Smooth muscle cell (in vitro differentiated cells): Measurements from ENCODE around the gene POLR3B. TPM values are rescaled to one million over a fixed set of nuclear protein-coding genes. Genes with fewer than 3 reads are reported as not detected.

Source experiments
- DNase-seq: peaks from one replicate; lab custom pipeline; 2025; ENCODE audit not compliant: unreplicated experiment; lab: John Stamatoyannopoulos, UW
- H2AFZ ChIP-seq: fragments of 200-600 bp; sonication (generic); 2 replicates; pipeline ENCODE4 v1.6.0; 2016; ENCODE audit warnings: antibody characterized with exemption, low read depth, mild to moderate bottlenecking
- H3F3A ChIP-seq: fragments of 200-600 bp; sonication (generic); 2 replicates; pipeline ENCODE4 v1.6.0; 2017; ENCODE audit warnings: antibody characterized with exemption, low read depth
- H3K27ac ChIP-seq: fragments of 200-600 bp; sonication (generic); 2 replicates; pipeline ENCODE4 v1.5.1; 2016; ENCODE audit warnings: low read depth, mild to moderate bottlenecking
- H3K27me3 ChIP-seq: fragments of 200-600 bp; sonication (generic); 2 replicates; pipeline ENCODE4 v1.6.1; 2016; ENCODE audit warnings: low read depth, mild to moderate bottlenecking
- H3K36me3 ChIP-seq: fragments of 200-600 bp; sonication (generic); 2 replicates; pipeline ENCODE4 v1.5.1; 2016; ENCODE audit warnings: low read depth
- H3K4me1 ChIP-seq: fragments of 200-600 bp; sonication (generic); 2 replicates; pipeline ENCODE4 v1.5.1; 2016; ENCODE audit warnings: low read depth
- H3K4me2 ChIP-seq: fragments of 200-600 bp; sonication (generic); 2 replicates; pipeline ENCODE4 v1.6.0; 2016; ENCODE audit warnings: mild to moderate bottlenecking
- H3K4me3 ChIP-seq: fragments of 200-600 bp; sonication (generic); 2 replicates; pipeline ENCODE4 v1.5.1; 2016; ENCODE audit warnings: mild to moderate bottlenecking
- H3K79me2 ChIP-seq: fragments of 200-600 bp; sonication (generic); 2 replicates; pipeline ENCODE4 v1.6.0; 2016; ENCODE audit warnings: low read depth, mild to moderate bottlenecking
- H3K9ac ChIP-seq: fragments of 200-600 bp; sonication (generic); 2 replicates; pipeline ENCODE4 v1.6.0; 2016; ENCODE audit warnings: low read depth
- H3K9me3 ChIP-seq: fragments of 200-600 bp; sonication (generic); replicated peaks from 2 replicates; pipeline ENCODE4 v1.5.1; 2016; ENCODE audit warnings: low read depth
- H4K20me1 ChIP-seq: fragments of 200-600 bp; sonication (generic); 2 replicates; pipeline ENCODE4 v1.6.0; 2016; ENCODE audit warnings: low read depth
- CTCF ChIP-seq: fragments of 200-600 bp; sonication (generic); IDR thresholded peaks from 2 replicates; pipeline ENCODE4 v1.5.1; 2017; ENCODE audit warnings: borderline replicate concordance, mild to moderate bottlenecking, antibody characterized with exemption; ENCODE audit not compliant: insufficient read depth, poor library complexity, severe bottlenecking
- WGBS: methylation state at CpG from one replicate; pipeline ENCODE4 v1.1.7; 2016; ENCODE audit warnings: low lambda C conversion rate; 5-methylcytosine and 5-hydroxymethylcytosine counted together
- polyA plus RNA-seq: library from polyadenylated mRNA; unstranded; fragments of >200 nt; fragmentation: Nextera tagmentation; extraction: Ambion mirVana; gene quantifications from 2 replicates; pipeline ENCODE4 v1.2.1, GENCODE V29; 2016
- total RNA-seq: library from RNA; depleted of rRNA; stranded (reverse); fragments of >200 nt; gene quantifications from 2 replicates; pipeline ENCODE4 v1.2.3, GENCODE V29; 2014

POLR3B gene
- total and polyA plus RNA-seq, 2 experiments from 2014 or later, result 7.3 to 7.5 TPM

DNA sequence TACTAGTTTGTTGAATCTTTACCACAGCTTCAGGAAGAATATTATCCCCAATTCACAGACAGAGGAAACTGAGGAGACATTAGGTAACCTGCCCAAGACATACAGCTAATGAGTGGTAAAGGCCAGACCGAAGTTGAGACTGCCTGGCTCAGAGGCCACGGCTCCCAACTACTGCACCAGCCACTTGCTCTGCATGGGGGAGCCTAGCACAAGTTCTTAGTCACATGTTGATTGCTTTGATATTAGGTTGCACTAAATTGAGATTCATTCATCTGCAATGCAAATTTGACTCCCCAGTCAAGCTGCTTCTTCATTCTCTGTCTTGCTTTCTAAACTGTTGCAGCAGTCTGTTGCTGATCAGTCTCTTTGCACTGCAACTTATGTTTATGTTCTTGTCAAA is 25.9 kb upstream of the POLR3B start:
- no peaks in the 10 kb centered on the region for H3F3A ChIP-seq
- no peak overlapping the region for H2AFZ ChIP-seq
- peaks cover 3% of the 10 kb centered on the region for H3K36me3 ChIP-seq
- 50% methylated on average over 2 of the region's 2 CpGs for WGBS
- H3K79me2 ChIP-seq, result no peaks in the 10 kb centered on the region
- H3K9me3 ChIP-seq, result no peaks in the 10 kb centered on the region
- H3K4me1 ChIP-seq, result no peaks in the 10 kb centered on the region
- H3K4me3 ChIP-seq, result no peak overlapping the region
- no peak overlapping the region for H3K4me2 ChIP-seq
- no peak for TF ChIP-seq CTCF
- H3K9ac ChIP-seq, result no peak overlapping the region
- no peak overlapping the region for H3K27ac ChIP-seq
- no peak for DNase-seq
- no peaks in the 10 kb centered on the region for H4K20me1 ChIP-seq
- no peaks in the 10 kb centered on the region for H3K27me3 ChIP-seq

DNA sequence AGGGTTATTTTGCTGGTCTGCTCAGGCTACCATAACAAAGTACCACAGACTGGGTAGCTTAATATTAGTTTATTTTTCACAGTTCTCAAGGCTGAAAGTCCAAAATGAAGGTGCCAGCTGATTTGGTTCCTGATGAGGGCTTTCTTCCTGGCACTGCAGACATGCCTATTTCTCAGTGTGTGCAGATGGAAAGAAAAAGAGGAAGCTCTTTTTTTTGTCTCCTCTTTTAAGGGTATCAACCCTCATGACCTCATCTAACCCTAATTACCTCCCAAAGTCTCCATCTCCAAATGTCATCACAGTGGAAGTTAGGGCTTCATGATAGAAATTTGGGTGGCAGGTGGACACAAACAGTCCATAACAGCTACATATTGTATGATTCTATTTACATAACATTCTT is 25.0 kb upstream of the POLR3B start:
- no peak overlapping the region for H3K27ac ChIP-seq
- no peaks in the 10 kb centered on the region for H3K4me1 ChIP-seq
- TF ChIP-seq CTCF, result no peak
- no peak overlapping the region for H2AFZ ChIP-seq
- peaks cover 3% of the 10 kb centered on the region for H3K36me3 ChIP-seq
- no peaks in the 10 kb centered on the region for H3K27me3 ChIP-seq
- DNase-seq, result no peak
- H3K9me3 ChIP-seq, result no peaks in the 10 kb centered on the region
- H3K4me2 ChIP-seq, result no peak overlapping the region
- H3K79me2 ChIP-seq, result no peaks in the 10 kb centered on the region
- no peak overlapping the region for H3K9ac ChIP-seq
- no peak overlapping the region for H3K4me3 ChIP-seq
- H3F3A ChIP-seq, result no peaks in the 10 kb centered on the region
- H4K20me1 ChIP-seq, result no peaks in the 10 kb centered on the region

- H3K79me2 ChIP-seq, result no peaks in the 10 kb centered on the region
- no peaks in the 10 kb centered on the region for H4K20me1 ChIP-seq
- DNase-seq, result no peak
- TF ChIP-seq CTCF, result no peak
- no peak overlapping the region for H3K27ac ChIP-seq
- WGBS, result 71% methylated on average over 2 of the region's 2 CpGs
- H3K4me2 ChIP-seq, result no peak overlapping the region
- H3F3A ChIP-seq, result no peaks in the 10 kb centered on the region
- H3K9me3 ChIP-seq, result no peaks in the 10 kb centered on the region
- peaks cover 3% of the 10 kb centered on the region for H3K36me3 ChIP-seq
- no peak overlapping the region for H2AFZ ChIP-seq
- H3K9ac ChIP-seq, result no peak overlapping the region
- H3K4me3 ChIP-seq, result no peak overlapping the region
- no peaks in the 10 kb centered on the region for H3K27me3 ChIP-seq
- H3K4me1 ChIP-seq, result no peaks in the 10 kb centered on the region
These were observed 24.5 kb upstream of the POLR3B start for GRCh38 chr12:106333010-106333409.

DNA sequence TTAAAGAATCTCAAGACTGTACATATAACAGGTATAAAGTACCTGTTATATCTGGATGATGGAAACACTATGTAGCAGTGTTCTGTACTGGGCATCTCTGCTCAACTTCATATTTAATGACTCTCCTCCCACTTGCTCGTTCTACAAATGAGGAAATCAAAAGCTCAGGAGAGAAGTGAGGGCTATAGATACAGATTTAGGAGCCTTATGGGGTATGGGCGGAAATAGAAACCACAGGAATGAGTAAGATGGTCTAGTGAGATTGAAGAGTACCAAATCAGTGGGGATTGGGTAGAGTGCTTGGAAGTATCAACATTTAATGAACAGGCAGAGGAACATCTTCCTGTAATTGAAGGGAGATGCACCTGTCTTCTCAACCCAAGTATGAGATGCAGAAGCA is 23.8 kb upstream of the POLR3B start:
- Histone ChIP-seq H3K4me3 (no peak overlapping the region), H3F3A (no peaks in the 10 kb centered on the region), H3K36me3 (peaks cover 3% of the 10 kb centered on the region), H2AFZ (no peak overlapping the region), H4K20me1 (no peaks in the 10 kb centered on the region), H3K9ac (no peak overlapping the region), H3K79me2 (no peaks in the 10 kb centered on the region), H3K27ac (no peak overlapping the region), H3K27me3 (no peaks in the 10 kb centered on the region), H3K9me3 (no peaks in the 10 kb centered on the region), H3K4me2 (no peak overlapping the region), H3K4me1 (no peaks in the 10 kb centered on the region)
- no peak for TF ChIP-seq CTCF
- WGBS, result 90% methylated on average over 2 of the region's 2 CpGs
- DNase-seq, result no peak
